Measurements from ENCODE around the gene MAP2K5. TPM values are rescaled to one million over a fixed set of nuclear protein-coding genes. Genes with fewer than 3 reads are reported as not detected.
"Not testable (repeated sequence)": the region's sequence is repeated elsewhere in the genome, so short reads cannot be mapped to it uniquely, and the experiment has no call there.

MAP2K5 gene
- total RNA-seq, 2 experiments from 2014 or later = 17.0 to 20.8 TPM

DNA sequence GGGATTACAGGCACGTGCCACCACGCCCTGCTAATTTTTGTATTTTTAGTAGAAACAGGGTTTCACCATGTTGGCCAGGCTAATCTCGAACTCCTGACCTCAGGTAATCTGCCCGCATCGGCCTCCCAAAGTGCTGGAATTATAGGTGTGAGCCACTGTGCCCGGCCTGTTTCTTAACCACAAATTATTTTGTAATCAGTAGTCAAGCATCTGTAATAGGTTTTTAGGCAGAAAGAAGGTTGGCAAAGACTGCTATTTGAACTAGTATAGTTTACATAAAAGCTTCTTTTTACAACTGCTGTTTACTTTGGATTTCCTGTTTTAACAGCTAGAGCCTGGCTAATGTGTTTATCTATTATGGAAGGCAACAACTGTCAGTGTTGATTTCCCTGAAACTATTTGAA, 72.6 kb downstream of the MAP2K5 start:
- DNase-seq, H3K4me1 Mint-ChIP-seq, H3K4me3 Mint-ChIP-seq, H3K27ac Mint-ChIP-seq, H3K9me3 Mint-ChIP-seq, H3K27me3 Mint-ChIP-seq, H3K36me3 Mint-ChIP-seq: not testable (repeated sequence)

DNA sequence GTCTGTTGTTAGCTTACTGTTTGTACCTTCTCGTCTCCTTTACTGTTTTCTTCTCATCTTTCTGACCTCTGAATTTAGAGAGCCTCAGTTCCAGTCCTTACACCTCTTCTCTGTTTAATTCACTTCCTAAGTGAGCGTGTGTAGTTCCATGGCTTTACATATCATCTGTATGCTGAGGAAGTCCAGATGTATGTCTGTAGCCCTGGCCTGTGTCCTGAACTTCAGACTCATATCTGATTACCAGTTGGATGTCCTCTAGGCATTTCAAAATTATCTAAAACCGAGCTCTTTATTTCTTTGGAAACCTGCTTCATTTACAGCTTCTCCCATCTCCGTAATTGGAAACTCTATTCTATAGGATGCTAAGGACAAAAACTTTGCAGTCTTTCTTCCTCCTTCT, 75.8 kb downstream of the MAP2K5 start:
- Mint-ChIP-seq H3K27ac (no peak overlapping the region), H3K9me3 (no peaks in the 10 kb centered on the region), H3K4me3 (no peak overlapping the region), H3K36me3 (peaks cover 3% of the 10 kb centered on the region), H3K27me3 (no peaks in the 10 kb centered on the region), H3K4me1 (no peaks in the 10 kb centered on the region)
- DNase-seq = no peak

DNA sequence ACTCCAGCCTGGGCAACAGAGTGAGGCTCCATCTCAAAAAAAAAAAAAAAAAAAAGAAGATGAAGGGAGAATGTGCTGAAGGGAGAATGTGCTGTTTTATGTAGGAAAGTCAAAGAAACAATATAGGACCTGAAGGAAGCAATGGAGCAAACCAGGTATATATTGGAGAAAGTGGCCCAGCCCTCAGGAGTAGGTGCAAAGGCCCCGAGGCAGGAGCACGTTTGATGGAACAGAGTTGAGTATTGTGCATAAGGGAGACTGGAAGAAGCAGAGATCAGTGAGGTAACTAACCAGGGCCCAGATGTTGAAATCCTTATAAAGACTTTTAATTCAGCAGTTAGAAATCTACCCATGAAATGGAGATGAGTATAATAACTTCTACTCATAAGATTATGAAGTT, 79.6 kb downstream of the MAP2K5 start:
- H3K9me3 Mint-ChIP-seq = no peaks in the 10 kb centered on the region
- H3K27ac Mint-ChIP-seq = no peak overlapping the region
- peaks cover 5% of the 10 kb centered on the region for H3K36me3 Mint-ChIP-seq
- no peaks in the 10 kb centered on the region for H3K4me1 Mint-ChIP-seq
- no peaks in the 10 kb centered on the region for H3K27me3 Mint-ChIP-seq
- DNase-seq = no peak
- H3K4me3 Mint-ChIP-seq = no peak overlapping the region

DNA sequence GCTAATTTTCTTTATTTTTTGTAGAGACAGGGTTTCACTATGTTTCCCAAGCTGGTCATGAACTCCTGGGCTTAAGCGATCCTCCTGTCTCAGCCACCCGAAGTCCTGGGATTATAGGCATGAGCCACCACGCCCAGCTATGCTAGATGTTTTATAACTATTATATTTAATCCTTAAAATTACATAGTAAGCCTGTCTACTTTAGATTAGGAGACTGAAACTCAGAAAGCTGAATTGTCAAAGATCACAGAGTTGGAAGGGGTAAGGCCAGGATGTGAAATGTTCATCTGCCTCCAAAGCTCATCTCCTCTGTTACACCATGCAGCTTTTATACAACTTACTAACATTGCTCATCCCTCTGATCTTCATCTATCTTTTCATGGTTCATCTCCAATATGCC, 89.8 kb downstream of the MAP2K5 start:
- peaks cover 6% of the 10 kb centered on the region for H3K4me1 Mint-ChIP-seq
- no peak overlapping the region for H3K27ac Mint-ChIP-seq
- peaks cover 6% of the 10 kb centered on the region for H3K9me3 Mint-ChIP-seq
- peaks cover 34% of the 10 kb centered on the region for H3K36me3 Mint-ChIP-seq
- no peak for DNase-seq
- no peaks in the 10 kb centered on the region for H3K27me3 Mint-ChIP-seq
- H3K4me3 Mint-ChIP-seq = no peak overlapping the region

DNA sequence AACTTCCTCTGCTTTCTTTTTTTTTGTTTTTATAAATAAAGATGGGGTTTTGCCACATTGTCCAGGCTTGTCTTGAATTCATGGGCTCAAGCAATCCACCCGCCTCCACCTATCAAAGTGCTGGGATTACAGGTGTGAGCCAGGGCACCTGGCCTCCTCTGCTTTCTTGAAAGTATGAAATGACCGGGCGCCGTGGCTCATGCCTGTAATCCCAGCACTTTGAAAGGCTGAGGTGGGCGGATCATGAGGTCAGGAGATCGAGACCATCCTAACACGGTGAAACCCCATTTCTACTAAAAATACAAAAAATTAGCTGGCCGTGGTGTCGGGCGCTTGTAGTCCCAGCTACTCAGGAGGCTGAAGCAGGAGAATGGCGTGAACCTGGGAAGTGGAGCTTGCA, 93.4 kb downstream of the MAP2K5 start:
- H3K9me3 Mint-ChIP-seq, H3K4me3 Mint-ChIP-seq, H3K27ac Mint-ChIP-seq, H3K4me1 Mint-ChIP-seq, DNase-seq, H3K27me3 Mint-ChIP-seq: not testable (repeated sequence)
- H3K36me3 Mint-ChIP-seq = peaks cover 34% of the 10 kb centered on the region

DNA sequence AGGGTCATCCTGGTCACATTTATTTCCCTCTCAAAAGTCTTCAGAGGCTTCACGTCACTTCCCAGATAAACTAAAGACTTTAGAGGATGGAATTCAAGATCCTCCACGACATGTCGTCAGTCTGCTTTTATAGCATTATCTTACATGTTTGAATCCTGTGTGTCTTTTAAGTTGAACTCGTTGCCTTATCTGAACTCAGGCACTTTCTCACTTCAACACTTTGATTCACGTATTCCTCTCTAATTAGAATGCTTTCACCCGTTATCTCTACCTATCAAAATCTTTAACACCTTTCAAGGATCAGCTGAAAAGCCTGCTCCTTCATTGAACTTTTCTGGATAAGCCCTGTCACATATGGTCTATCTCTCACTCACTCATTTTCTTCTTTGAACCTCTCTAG, 97.1 kb downstream of the MAP2K5 start:
- no peak overlapping the region for H3K4me3 Mint-ChIP-seq
- H3K4me1 Mint-ChIP-seq = peaks cover 6% of the 10 kb centered on the region
- peaks cover 22% of the 10 kb centered on the region for H3K36me3 Mint-ChIP-seq
- DNase-seq = no peak
- no peaks in the 10 kb centered on the region for H3K27me3 Mint-ChIP-seq
- H3K9me3 Mint-ChIP-seq = peaks cover 4% of the 10 kb centered on the region
- no peak overlapping the region for H3K27ac Mint-ChIP-seq

DNA sequence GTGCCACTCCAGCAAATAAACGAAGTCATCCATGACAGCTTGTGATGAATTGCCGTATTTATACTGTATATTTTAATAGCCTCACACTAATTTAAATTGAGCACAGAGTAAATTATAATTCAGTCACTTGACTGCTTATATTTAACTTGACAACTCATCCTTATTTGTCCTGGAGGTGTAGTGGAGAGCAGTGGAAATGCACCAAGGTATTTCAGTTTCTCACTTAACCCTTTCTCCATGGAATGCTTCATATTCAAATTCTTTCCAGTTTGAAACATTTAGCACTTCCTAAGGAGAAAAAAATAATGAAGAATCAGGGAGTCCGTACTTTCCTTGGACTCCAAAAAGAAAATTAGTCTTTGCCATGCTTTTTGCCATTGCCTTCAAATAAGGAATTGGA, 99.0 kb downstream of the MAP2K5 start:
- H3K4me1 Mint-ChIP-seq = no peaks in the 10 kb centered on the region
- no peak overlapping the region for H3K27ac Mint-ChIP-seq
- H3K27me3 Mint-ChIP-seq = no peaks in the 10 kb centered on the region
- no peak for DNase-seq
- peaks cover 17% of the 10 kb centered on the region for H3K36me3 Mint-ChIP-seq
- no peak overlapping the region for H3K4me3 Mint-ChIP-seq
- H3K9me3 Mint-ChIP-seq = no peaks in the 10 kb centered on the region

DNA sequence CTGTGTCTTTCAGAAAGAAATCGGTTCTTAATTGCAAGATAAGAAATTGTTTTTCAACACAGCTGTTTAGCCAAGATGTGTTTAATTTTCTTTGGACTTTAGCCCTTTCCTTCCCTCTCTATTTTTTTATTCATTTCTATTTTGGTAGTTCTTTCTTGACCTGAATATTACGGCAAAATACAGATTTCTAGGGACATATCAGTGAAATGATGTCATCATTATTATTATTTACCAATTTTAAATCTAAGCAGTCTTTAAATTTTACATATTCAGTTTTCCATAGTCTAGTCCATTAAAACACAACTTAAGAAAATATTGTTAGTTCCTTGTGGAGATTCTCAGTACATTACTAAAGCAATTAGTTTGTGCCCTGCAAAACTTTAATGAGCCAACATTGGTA, 104.3 kb downstream of the MAP2K5 start:
- DNase-seq = no peak
- H3K9me3 Mint-ChIP-seq = no peaks in the 10 kb centered on the region
- H3K36me3 Mint-ChIP-seq = peaks cover 40% of the 10 kb centered on the region
- H3K4me3 Mint-ChIP-seq = no peak overlapping the region
- no peaks in the 10 kb centered on the region for H3K4me1 Mint-ChIP-seq
- no peak overlapping the region for H3K27ac Mint-ChIP-seq
- H3K27me3 Mint-ChIP-seq = no peaks in the 10 kb centered on the region

DNA sequence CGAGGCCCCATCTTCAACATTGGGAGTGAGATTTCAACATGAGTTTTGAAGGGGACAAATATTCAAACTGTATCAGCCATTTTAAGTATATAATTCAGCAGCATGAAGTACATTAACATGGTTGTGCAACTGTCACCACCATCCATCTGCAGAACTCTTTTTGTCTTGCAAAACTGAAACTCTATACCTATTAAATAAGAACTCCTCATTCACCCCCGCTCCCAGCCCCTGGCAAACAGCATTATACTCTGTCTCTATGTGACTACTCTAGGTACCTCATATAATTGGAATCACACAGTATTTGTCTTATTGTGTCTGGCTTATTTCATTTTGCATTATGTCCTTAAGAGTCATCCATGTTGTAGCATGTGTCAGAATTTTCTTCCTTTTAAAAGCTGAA, 110.1 kb downstream of the MAP2K5 start:
- Mint-ChIP-seq H3K9me3 (peaks cover 13% of the 10 kb centered on the region), H3K4me1 (no peaks in the 10 kb centered on the region), H3K27me3 (no peaks in the 10 kb centered on the region), H3K4me3 (no peak overlapping the region), H3K36me3 (peaks cover 69% of the 10 kb centered on the region), H3K27ac (no peak overlapping the region)
- no peak for DNase-seq

DNA sequence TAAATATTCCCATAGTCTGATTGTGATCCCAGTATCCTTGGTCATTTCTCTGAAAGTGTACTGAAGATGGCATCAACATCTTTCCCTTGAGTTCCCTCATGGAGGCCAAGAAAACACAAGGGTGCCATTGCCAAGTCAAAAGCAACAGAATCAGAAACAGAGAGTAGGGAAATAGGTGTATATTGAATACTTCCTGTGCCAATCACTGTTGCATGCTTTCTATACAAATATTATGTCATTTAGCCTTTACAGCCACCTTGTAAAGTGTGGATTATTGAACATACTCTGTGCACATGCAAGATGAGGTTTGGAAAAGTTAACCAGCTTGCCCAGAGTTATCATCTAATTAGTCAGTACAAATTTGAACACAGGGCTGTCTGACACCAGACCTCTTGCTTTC, 117.9 kb downstream of the MAP2K5 start:
- DNase-seq = no peak
- peaks cover 6% of the 10 kb centered on the region for H3K9me3 Mint-ChIP-seq
- H3K4me1 Mint-ChIP-seq = peaks cover 2% of the 10 kb centered on the region
- H3K4me3 Mint-ChIP-seq = no peak overlapping the region
- H3K27ac Mint-ChIP-seq = no peak overlapping the region
- peaks cover 31% of the 10 kb centered on the region for H3K36me3 Mint-ChIP-seq
- no peaks in the 10 kb centered on the region for H3K27me3 Mint-ChIP-seq

DNA sequence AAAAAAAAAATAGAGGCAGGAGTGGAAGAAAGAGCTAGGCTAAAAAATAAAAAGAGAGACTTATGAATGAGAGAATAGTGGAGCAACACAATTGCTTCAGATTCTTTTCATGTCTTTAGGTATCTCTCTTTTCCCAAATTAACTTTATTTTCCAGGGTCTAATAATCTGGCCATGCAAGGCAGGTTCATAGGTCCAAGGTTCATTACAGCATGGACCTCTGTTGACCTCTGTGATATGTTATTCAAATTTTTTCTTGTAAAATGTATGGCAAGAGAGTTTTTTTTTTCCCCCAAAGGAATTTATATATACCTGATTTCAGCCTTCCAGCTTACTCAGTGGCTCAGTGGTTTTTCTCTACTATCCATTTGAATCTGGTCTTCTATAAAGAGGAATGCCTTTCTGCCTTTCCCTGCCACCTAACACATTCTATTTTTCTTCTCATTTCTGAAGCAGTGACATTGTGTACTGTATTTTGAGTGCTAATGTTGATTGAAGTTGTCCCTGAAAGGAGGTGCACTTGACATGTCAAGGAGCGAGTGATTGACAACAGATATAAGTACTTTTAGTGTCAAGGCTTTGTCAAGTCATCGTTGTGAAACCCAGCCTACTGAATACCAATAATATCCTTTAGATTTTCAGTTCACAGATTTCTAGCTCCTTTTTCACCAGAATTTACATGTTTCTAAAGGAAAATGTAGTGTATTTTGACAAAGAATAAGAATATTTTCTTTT, 118.5 kb downstream of the MAP2K5 start:
- no peak overlapping the region for H3K27ac Mint-ChIP-seq
- H3K4me1 Mint-ChIP-seq = peaks cover 2% of the 10 kb centered on the region
- no peaks in the 10 kb centered on the region for H3K27me3 Mint-ChIP-seq

DNA sequence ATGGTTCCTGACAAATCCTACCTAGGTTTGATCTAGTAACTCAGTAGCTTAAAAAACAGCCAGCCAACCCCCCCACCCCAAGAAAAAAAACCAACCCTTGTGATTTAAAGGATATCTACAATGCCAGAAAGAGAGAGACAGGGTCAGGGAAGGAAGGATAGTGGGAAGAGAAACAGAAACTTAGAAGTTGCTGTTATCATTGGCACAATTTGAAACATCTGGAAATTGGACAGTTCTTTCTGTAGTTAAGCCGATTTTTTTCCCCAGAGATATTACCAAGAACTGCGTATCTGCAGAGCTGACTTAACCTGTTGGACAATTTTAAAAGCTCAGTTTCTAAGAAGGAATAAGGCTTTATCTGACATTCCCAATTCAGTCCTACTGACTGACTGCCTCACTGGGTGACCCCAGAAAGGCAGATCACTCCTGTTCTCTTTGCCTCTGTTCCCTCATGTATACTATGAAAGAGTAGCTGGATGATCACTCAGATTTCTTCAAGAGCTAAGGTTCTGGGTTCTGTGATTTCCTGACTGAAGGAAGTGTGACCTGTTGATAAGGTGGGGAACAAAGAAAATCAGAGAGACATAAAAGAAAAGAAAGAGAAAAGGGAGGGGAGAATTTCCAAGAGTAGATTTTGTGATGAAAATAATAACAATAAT, 128.3 kb downstream of the MAP2K5 start:
- H3K4me3 Mint-ChIP-seq = no peak overlapping the region
- no peak for DNase-seq
- H3K36me3 Mint-ChIP-seq = peaks cover 20% of the 10 kb centered on the region
- peaks cover 3% of the 10 kb centered on the region for H3K9me3 Mint-ChIP-seq
- no peaks in the 10 kb centered on the region for H3K27me3 Mint-ChIP-seq
- no peaks in the 10 kb centered on the region for H3K4me1 Mint-ChIP-seq
- H3K27ac Mint-ChIP-seq = no peak overlapping the region

More for the DNA sequence above, 118.5 kb downstream of the MAP2K5 start:
- Mint-ChIP-seq H3K9me3 (peaks cover under 1% of the 10 kb centered on the region), H3K36me3 (peaks cover 25% of the 10 kb centered on the region), H3K4me3 (no peak overlapping the region)
- DNase-seq = no peak

DNA sequence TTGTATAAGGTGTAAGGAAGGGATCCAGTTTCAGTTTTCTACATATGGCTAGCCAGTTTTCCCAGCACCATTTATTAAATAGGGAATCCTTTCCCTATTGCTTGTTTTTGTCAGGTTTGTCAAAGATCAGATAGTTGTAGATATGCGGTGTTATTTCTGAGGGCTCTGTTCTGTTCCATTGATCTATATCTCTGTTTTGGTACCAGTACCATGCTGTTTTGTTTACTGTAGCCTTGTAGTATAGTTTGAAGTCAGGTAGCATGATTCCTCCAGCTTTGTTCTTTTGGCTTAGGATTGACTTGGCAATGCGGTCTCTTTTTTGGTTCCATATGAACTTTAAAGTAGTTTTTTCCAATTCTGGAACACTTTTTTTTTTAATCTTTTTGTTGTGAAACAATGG, 130.3 kb downstream of the MAP2K5 start:
- H3K27me3 Mint-ChIP-seq, H3K4me3 Mint-ChIP-seq, H3K4me1 Mint-ChIP-seq, H3K27ac Mint-ChIP-seq, DNase-seq, H3K9me3 Mint-ChIP-seq: not testable (repeated sequence)
- peaks cover 15% of the 10 kb centered on the region for H3K36me3 Mint-ChIP-seq

DNA sequence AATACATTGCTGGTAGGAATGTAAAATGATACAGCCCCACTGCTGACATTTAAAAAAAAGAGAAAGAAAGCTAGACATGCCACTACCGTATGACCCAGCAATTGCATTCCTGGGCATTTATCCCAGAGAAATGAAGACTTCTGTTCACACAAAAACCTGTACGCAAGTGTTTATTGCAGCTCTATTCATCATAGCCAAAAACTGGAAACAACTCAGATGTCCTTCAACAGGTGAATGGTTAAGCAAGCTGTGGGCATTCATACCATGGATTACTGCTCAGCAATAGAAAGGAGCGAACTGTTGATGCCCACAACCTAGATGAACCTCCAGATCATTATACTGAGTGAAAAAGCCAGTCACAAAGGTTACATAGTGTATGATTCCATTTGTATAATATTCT, 132.5 kb downstream of the MAP2K5 start:
- no peaks in the 10 kb centered on the region for H3K27me3 Mint-ChIP-seq
- peaks cover 3% of the 10 kb centered on the region for H3K9me3 Mint-ChIP-seq
- peaks cover 15% of the 10 kb centered on the region for H3K36me3 Mint-ChIP-seq
- H3K4me3 Mint-ChIP-seq = no peak overlapping the region
- H3K27ac Mint-ChIP-seq = no peak overlapping the region
- H3K4me1 Mint-ChIP-seq = peaks cover under 1% of the 10 kb centered on the region
- no peak for DNase-seq

DNA sequence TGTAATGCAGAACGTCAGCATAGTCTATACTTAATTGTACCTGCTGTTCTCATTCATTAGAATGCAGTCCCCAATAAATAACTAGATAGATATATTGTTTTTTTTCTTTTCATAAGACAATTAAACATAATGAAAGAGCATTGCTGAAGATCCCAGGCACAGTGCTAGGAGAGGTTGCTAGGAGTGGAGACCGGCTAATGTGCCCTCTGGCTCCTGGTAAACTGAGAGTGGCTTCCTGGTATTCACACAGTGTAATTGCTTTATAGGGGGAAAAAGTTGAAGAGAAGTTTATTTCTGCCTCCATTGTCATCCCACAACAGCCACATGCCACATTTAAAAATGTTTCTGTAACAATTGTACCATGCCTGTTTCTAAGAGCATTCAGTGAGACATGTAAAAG, 135.6 kb downstream of the MAP2K5 start:
- DNase-seq = no peak
- peaks cover 3% of the 10 kb centered on the region for H3K9me3 Mint-ChIP-seq
- peaks cover 23% of the 10 kb centered on the region for H3K36me3 Mint-ChIP-seq
- H3K4me3 Mint-ChIP-seq = no peak overlapping the region
- H3K4me1 Mint-ChIP-seq = peaks cover 8% of the 10 kb centered on the region
- H3K27ac Mint-ChIP-seq = no peak overlapping the region
- H3K27me3 Mint-ChIP-seq = no peaks in the 10 kb centered on the region

DNA sequence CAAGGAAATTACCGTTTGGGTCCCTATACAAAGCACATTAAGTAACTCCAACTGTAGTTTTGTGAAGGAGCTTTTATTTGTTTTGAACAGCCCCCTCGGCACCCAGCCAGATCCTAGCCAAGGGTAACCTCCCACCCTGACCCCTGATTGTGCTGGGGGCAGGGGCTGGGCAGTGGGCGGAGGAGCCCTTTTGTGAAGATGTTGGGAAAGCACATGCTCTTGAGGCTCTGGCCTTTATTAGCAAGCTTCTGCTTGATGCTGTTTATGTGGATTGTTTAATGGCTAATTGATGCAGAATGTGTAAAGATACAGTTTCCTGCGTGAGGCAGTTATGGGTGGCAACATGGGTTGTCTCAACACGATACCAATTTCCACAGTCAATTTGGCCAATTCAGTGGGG, 136.5 kb downstream of the MAP2K5 start:
- H3K36me3 Mint-ChIP-seq = peaks cover 30% of the 10 kb centered on the region
- no peak overlapping the region for H3K27ac Mint-ChIP-seq
- H3K4me3 Mint-ChIP-seq = no peak overlapping the region

More for the DNA sequence above, 136.5 kb downstream of the MAP2K5 start:
- Mint-ChIP-seq H3K9me3 (peaks cover 9% of the 10 kb centered on the region), H3K4me1 (peaks cover 8% of the 10 kb centered on the region), H3K27me3 (no peaks in the 10 kb centered on the region)
- no peak for DNase-seq

Measured in activated naive CD8-positive, alpha-beta T cell treated with anti-CD3 and anti-CD28 coated beads for 36 hours (primary cell).